ENCODE measurements around the gene CDKAL1. TPM values are rescaled to one million over a fixed set of nuclear protein-coding genes. Genes with fewer than 3 reads are reported as not detected.
"Not testable (repeated sequence)": the region's sequence is repeated elsewhere in the genome, so short reads cannot be mapped to it uniquely, and the experiment has no call there.

CDKAL1 gene
- total RNA-seq, 1 donor from 2014 or later, result 12.2 TPM

GRCh38 chr6:20633566-20634340 lies 99.5 kb downstream of the CDKAL1 start:
- no peak for TF ChIP-seq CTCF (conservative IDR thresholded peaks at IDR 0.05; ENCODE audit: low read depth, low read length)
- DNase-seq (ENCODE audit: low read depth), result no peak
- no peak overlapping the region for H3K4me3 ChIP-seq (ENCODE audit: low read depth, low read length)

GRCh38 chr6:20639161-20639560 lies 104.9 kb downstream of the CDKAL1 start:
- no peak overlapping the region for H3K4me3 ChIP-seq (ENCODE audit: low read depth, low read length)
- DNase-seq (ENCODE audit: low read depth), result no peak
- no peak for TF ChIP-seq CTCF (conservative IDR thresholded peaks at IDR 0.05; ENCODE audit: low read depth, low read length)

GRCh38 chr6:20640181-20640580 lies 105.9 kb downstream of the CDKAL1 start:
- DNase-seq (ENCODE audit: low read depth), result no peak
- no peak for TF ChIP-seq CTCF (conservative IDR thresholded peaks at IDR 0.05; ENCODE audit: low read depth, low read length)

GRCh38 chr6:20642441-20642840 lies 108.2 kb downstream of the CDKAL1 start:
- no peak overlapping the region for H3K4me3 ChIP-seq (ENCODE audit: low read depth, low read length)
- no peak for TF ChIP-seq CTCF (conservative IDR thresholded peaks at IDR 0.05; ENCODE audit: low read depth, low read length)
- no peak for DNase-seq (ENCODE audit: low read depth)

More at GRCh38 chr6:20640181-20640580, 105.9 kb downstream of the CDKAL1 start:
- no peak overlapping the region for H3K4me3 ChIP-seq (ENCODE audit: low read depth, low read length)

- no peak for TF ChIP-seq CTCF (conservative IDR thresholded peaks at IDR 0.05; ENCODE audit: low read depth, low read length)
- no peak overlapping the region for H3K4me3 ChIP-seq (ENCODE audit: low read depth, low read length)
- DNase-seq (ENCODE audit: low read depth), result no peak
Measured at GRCh38 chr6:20644667-20645370, 110.6 kb downstream of the CDKAL1 start.

- H3K4me3 ChIP-seq (ENCODE audit: low read depth, low read length); DNase-seq (ENCODE audit: low read depth): not testable (repeated sequence)
Measured at GRCh38 chr6:20645572-20645971, 111.3 kb downstream of the CDKAL1 start.

- TF ChIP-seq CTCF (conservative IDR thresholded peaks at IDR 0.05; ENCODE audit: low read depth, low read length), result no peak
- DNase-seq (ENCODE audit: low read depth), result no peak
Measured at GRCh38 chr6:20647585-20647984, 113.3 kb downstream of the CDKAL1 start.

GRCh38 chr6:20649696-20650470 lies 115.6 kb downstream of the CDKAL1 start:
- DNase-seq (ENCODE audit: low read depth); H3K4me3 ChIP-seq (ENCODE audit: low read depth, low read length): not testable (repeated sequence)

More at GRCh38 chr6:20647585-20647984, 113.3 kb downstream of the CDKAL1 start:
- H3K4me3 ChIP-seq (ENCODE audit: low read depth, low read length), result no peak overlapping the region

All from epithelial cell of proximal tubule (primary cell).